ENCODE results near the gene KIRREL3.
A peak's percentile ranks its signal among the peaks of the same experiment; 100 is the strongest.

Gene KIRREL3

GRCh38 chr11:126738295-126739031 is 262.1 kb downstream of the KIRREL3 start:
- no peak for DNase-seq (ENCODE audit: low read depth)

- DNase-seq (ENCODE audit: low read depth) = no peak
Observed at GRCh38 chr11:126736682-126737572, 263.6 kb downstream of the KIRREL3 start.

- no peak for DNase-seq (ENCODE audit: low read depth)
Observed at GRCh38 chr11:126734752-126735151, 265.8 kb downstream of the KIRREL3 start.

GRCh38 chr11:126733685-126734084 is 266.9 kb downstream of the KIRREL3 start:
- DNase-seq (ENCODE audit: low read depth) = no peak

GRCh38 chr11:126732981-126733380 is 267.6 kb downstream of the KIRREL3 start:
- DNase-seq (ENCODE audit: low read depth) = no peak

GRCh38 chr11:126731576-126732142 is 268.9 kb downstream of the KIRREL3 start:
- DNase-seq (ENCODE audit: low read depth) = no peak

GRCh38 chr11:126727381-126727780 is 273.2 kb downstream of the KIRREL3 start:
- no peak for DNase-seq (ENCODE audit: low read depth)

- DNase-seq (ENCODE audit: low read depth) = no peak
Observed at GRCh38 chr11:126725521-126725920, 275.0 kb downstream of the KIRREL3 start.

GRCh38 chr11:126725043-126725442 is 275.5 kb downstream of the KIRREL3 start:
- no peak for DNase-seq (ENCODE audit: low read depth)

- DNase-seq (ENCODE audit: low read depth) = no peak
Observed at GRCh38 chr11:126723665-126724045, 276.9 kb downstream of the KIRREL3 start.

- no peak for DNase-seq (ENCODE audit: low read depth)
Observed at GRCh38 chr11:126722956-126723664, 277.5 kb downstream of the KIRREL3 start.

- DNase-seq (ENCODE audit: low read depth) = no peak
Observed at GRCh38 chr11:126722006-126722736, 278.4 kb downstream of the KIRREL3 start.

- no peak for DNase-seq (ENCODE audit: low read depth)
Observed at GRCh38 chr11:126720539-126721235, 279.9 kb downstream of the KIRREL3 start.

GRCh38 chr11:126719740-126720139 is 280.8 kb downstream of the KIRREL3 start:
- DNase-seq (ENCODE audit: low read depth) = no peak

GRCh38 chr11:126718276-126718675 is 282.3 kb downstream of the KIRREL3 start:
- DNase-seq (ENCODE audit: low read depth) = no peak

GRCh38 chr11:126716456-126717083 is 284.0 kb downstream of the KIRREL3 start:
- peak; percentile 2 for DNase-seq (ENCODE audit: low read depth)

- DNase-seq (ENCODE audit: low read depth) = no peak
Observed at GRCh38 chr11:126713806-126714205, 286.8 kb downstream of the KIRREL3 start.

- no peak for DNase-seq (ENCODE audit: low read depth)
Observed at GRCh38 chr11:126711977-126712625, 288.5 kb downstream of the KIRREL3 start.

GRCh38 chr11:126710804-126711399 is 289.7 kb downstream of the KIRREL3 start:
- no peak for DNase-seq (ENCODE audit: low read depth)

Measured in amniotic epithelial cell (primary cell).